GM11168 (cell line): ENCODE measurements around the gene ADAM30.

ENCODE experiments used
- in situ Hi-C: fragments of 300-500 bp; cut with MboI; formaldehyde crosslinking; loops from one replicate; pipeline ENCODE4 v1.12.0; 2022; ENCODE audit warnings: low sequenced_read_pairs; ENCODE audit not compliant: unreplicated experiment

ADAM30 gene

DNA sequence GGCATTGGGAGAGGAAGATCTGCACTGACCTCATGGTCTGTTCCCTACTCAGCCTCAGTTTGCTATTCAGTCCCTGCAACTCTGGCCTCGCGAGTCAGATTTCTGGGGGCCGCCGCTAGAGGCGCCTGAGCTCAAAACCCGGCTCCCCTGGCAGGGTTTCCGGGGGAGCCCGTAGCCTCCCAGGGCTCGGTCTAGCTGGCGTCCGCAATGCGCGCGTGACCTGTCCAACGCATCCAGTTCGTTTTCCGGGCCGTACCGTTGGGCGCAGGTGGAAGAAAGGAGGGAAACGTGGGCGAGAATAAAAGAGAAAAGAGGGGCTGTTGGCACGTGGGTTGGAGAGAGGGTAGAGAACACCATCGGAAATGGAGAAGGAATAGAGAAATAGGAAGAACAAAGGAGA lies at the start of gene ADAM30:
Gene ADAM30, minus strand, starts transcription at position 213 of the 400 bp plus-strand sequence. Its CDS starts 179 bp downstream, at position 34.
- in situ Hi-C loops: no loop called here

DNA sequence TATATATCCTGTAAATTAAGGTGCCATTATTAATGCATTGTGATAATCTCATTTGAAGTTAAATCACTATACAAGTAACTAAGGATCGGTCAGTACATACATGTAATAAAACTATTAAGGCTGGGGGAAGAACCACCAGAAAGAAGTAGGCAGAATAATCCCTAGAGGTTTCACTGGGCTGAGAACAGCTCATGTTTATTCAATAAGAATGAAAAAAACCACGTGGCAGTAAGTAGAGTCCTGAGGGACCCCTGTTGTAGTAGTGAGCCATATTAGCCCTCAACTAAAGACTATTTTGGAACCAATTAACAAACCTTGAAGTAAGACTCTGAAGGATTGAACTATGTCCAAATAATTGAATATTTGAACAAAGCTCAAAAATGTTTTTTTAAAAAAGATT lies 46.9 kb upstream of the ADAM30 start:
- in situ Hi-C loops: loop anchor here (10.0 kb wide), 1 partner anchor 202 kb away; no protein-coding TSS in a partner anchor

DNA sequence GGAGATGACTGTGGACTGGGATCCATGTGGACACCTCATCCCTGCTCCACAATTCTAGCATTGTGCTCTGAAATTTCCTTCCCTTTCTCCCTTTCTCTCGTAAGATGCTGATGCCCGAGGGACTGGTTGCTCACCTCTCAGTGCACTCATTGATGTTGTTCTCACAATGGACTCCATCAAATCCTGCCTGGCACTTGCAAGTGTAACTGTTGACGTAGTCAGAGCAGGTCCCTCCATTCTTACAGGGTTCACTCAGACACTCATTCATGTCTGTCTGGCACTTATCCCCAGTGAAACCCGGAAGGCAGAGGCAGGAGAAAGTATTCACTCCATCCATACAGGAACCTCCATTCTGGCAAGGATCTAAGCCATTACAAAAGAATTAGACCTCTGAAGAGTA lies 45.1 kb upstream of the ADAM30 start:
- in situ Hi-C loops: loop anchor here (10.0 kb wide), 1 partner anchor 203 kb away; no protein-coding TSS in a partner anchor

DNA sequence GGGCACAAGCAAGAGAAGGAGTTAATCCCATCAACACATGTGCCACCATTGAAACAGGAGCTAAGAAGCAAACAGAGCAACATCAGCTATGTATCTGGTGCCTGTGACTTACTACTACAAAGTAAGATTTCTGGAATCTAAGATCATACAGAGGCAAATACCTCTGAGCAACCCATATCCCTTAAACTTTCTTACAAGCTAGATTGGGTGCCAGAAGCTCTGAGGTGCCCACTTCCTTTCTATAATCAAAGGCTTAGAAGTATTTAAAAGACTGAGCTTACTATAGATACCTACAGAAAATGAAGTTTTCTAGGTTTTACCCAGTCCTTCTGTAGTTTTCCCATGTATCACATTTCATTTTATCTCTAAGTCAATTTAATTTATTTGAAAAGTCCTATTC lies 44.4 kb upstream of the ADAM30 start:
- in situ Hi-C loops: loop anchor here (10.0 kb wide), 1 partner anchor 204 kb away; no protein-coding TSS in a partner anchor

DNA sequence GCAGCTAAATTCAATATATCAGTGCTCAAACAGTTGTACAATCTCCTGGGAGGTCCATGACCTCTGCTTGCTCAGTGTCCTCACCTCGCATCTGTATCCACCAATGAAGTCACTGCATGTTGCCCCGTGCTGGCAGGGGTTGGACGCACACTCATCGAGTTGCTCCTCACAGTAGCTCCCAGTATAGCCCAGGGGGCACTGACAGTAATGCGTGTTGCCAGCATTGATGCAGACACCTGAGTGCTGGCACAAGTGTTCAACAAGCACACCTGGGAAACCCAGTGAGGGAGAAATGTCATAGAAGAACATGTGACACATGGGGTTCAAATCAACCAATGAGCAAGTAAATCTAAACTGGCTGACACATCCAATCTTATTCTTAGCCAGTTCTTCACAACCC lies 40.9 kb upstream of the ADAM30 start:
- in situ Hi-C loops: no loop called here

DNA sequence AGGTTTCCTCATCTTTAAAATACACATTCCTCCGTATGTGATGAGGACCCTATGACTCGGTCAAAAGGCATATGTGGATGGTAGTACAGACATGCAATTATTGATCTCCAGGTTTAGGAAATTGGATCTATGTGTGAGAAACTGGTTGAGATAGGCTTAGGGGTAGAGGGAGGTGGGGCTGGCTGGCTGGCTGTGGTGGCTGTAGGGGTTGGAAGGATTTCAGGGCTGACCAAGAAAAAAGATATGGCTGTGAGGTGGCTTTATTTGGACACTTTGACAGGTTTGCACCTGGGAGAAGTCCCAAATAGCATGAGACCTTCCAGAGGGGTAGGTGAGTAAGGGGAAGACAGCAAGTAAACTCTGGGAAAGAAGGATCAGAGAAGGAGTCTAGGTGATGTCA lies 39.6 kb upstream of the ADAM30 start:
- in situ Hi-C loops: no loop called here

DNA sequence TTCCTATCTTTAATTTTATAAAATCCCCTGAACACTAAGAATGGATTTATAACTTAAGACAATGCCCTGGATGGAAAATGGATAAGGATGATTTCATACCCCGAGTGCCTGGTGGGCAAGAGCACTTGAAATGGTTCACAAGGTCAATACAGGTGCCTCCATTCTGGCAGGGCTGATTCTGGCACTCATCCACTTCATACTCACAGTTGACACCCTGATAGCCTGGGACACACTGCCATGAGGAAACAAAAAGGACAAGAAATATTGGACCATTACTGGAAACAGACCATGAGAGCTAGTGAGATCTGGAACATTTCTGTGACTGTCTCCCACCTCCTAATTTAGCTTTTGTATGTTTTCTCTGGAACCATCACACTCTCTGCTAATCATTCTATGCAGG lies 39.1 kb upstream of the ADAM30 start:
- in situ Hi-C loops: no loop called here

DNA sequence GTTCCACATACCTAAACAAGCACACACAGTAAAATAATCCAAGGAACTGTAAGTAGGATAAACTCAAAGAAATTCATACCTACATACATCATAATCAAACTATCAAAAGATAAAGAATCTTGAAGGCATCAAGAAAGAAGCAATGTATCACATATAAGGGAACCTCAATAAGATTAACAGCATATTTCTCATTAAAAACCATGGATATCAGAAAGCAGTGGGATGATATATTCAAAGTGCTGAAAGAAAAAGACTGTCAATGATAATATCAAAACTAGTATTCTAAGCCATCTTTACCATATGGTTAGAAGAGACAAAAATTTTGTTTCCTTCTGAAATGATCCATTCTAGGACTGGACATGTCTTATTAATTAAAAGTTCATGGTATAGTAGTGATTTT lies 37.1 kb upstream of the ADAM30 start:
- in situ Hi-C loops: no loop called here

DNA sequence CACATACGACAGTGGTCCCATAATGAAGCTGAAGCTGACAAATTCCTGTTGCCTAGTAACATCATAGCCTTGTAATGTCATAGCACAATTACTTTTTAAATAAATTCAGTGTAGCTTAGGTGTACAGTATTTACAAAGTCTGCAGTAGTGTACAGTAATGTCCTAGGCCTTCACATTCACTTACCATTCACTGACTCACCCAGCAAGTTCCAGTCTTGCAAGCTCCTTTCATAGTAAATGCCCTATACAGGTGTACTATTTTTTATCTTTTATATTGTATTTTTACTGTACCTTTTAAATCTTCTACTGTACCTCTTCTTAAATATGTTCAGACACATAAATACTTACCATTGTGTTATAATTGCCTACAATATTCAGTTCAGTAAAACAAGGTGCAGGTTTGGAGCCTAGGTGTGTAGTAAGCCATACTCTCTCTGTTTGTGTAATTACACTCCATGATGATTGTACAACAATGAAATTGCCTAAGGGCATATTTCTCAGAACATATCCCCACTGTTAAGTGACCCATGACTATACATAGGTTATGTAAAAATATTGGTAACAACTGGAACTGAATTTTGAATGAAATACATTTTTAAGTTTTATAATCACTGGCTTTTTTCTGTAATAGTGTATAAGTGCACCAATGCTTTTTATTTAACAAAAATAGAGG lies 33.5 kb upstream of the ADAM30 start:
- in situ Hi-C loops: no loop called here

DNA sequence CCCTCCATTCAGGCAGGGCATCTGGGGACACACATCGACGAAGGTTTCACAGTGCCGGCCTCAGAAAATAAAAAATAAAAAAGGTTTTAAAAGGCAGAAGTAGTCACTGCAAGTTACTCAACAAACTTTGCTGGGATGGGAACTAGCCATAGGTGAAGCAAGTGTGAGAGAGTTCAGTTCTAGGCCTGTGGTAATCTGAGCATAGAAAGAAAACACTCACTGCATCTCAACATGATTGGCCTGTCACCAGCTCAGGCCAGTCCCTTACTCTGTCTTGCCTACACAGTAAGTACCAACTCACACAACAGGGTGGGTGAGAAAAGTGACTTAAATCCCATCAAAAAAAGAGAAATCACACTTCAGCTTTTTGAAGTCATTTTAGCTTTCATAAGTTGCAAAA lies 30.2 kb upstream of the ADAM30 start:
- in situ Hi-C loops: no loop called here

DNA sequence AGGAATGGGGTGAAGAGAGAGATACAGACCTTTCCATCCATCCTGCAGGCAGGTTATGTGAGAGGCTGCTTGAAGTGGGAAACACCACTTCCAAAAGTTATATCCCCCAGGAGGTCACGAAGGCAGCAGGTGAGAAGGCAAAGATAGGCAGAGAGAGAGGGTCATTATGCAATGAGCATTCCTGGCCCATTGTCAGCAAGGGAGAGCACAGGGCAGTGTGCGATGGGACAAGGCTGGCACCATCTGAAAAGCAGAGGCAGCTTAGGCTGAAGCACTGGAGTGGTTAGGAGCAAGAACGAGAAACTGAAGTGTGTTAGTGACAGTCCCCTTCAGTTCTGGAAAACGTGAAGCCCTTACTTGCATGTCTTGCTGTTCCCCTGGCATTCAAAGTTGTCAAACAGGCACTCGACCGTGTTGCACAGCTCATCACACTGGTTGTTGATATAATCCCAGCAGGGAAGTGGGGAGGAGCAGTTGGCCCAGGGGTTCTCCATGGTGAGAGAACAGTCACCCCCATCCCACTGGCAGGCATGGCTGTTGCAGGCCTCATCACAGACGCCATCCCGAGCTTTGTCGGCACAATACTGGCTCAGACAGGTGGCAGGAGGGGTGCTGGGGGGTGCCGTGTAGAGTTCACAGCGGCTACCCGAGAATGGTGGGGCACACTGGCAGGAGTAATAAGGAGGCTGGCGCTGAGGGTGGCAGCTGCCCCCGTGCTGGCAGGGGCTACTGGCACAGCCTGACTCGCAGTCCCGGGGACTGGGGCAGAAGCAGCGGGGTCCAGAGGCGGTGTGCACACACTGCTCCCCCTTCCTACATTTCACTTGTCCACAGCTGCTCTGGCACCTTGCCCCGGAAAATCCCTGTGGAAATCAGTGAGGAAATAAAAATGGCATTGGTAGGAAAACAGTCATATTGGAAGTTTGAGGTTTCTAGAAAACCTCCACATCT lies 28.9 kb upstream of the ADAM30 start:
- in situ Hi-C loops: no loop called here

DNA sequence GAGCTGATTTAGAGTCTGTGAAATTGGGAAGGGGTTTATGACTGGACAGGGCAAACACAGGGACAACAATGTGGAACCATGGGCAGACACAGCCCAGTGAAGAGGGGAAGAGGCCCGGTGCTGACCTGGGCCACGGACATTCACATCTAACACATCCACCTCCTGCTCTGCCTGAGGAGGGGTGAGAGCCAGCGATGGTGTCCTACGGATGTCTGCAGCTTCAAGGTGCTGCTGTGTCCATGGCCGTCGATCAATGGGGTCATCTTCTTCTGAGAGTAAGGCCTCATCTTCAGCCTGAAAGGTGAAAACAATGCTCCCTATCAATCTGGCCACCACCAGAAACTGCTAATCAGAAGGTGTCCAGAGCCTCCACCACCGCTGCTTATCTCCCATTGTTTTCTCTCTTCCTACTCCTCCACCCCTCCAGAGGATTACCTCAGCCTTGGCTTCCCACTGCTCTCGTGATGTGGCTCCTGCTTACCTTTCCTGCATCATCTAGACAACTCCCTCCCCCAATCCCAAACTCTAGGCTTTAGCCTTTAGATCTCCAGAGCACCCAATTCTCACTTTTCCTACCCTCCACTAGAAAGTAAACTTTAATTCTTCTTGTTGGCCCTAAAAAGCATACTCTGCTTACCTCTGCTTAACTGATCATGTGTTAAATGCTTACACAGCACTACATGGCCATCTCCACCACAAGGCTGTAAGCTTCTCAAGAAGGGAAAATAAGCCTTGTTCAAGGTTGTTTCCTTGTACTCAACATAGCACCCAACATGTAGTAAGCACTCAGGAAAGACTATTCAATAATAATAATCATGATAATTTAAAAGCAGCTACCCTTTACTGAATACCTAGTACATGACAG lies 24.0 kb upstream of the ADAM30 start:
- in situ Hi-C loops: no loop called here

DNA sequence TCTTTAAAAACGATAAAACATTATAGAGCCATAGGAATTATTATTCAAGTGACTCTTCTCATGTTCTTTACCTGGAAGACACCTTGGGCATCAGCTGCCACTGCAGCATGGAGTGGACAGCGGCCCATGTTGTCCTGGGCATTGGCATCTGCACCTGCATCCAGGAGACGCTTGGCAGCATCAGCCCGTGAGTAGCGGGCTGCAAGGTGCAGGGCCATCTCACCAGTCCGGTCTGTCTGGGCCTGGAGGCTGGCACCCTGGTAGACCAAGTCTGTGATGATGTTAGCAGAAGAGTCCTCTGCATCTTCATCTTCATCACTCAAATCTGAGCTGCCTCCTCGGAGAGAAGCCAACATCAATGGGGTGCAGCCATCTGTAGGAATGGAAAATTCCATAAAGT lies 22.9 kb upstream of the ADAM30 start:
- in situ Hi-C loops: no loop called here

DNA sequence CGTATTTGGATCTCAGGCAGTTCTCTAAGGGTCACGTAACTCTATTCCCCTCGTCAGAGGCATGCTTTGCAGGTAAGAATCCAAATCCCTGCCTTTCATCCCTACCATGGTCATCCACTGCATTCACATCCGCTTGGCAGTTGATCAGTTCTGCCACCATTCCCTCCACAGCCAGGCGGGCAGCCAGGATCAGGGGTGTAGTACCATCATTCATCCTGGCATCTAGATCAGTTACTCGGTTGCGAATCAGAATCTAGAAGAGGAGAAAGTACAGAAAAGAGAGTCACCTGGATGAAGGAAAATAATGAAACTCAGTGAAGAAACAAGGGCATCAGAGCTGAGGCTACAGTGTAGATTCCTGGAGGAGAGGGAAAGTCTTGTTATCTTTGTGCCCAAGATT lies 22.0 kb upstream of the ADAM30 start:
- in situ Hi-C loops: no loop called here

DNA sequence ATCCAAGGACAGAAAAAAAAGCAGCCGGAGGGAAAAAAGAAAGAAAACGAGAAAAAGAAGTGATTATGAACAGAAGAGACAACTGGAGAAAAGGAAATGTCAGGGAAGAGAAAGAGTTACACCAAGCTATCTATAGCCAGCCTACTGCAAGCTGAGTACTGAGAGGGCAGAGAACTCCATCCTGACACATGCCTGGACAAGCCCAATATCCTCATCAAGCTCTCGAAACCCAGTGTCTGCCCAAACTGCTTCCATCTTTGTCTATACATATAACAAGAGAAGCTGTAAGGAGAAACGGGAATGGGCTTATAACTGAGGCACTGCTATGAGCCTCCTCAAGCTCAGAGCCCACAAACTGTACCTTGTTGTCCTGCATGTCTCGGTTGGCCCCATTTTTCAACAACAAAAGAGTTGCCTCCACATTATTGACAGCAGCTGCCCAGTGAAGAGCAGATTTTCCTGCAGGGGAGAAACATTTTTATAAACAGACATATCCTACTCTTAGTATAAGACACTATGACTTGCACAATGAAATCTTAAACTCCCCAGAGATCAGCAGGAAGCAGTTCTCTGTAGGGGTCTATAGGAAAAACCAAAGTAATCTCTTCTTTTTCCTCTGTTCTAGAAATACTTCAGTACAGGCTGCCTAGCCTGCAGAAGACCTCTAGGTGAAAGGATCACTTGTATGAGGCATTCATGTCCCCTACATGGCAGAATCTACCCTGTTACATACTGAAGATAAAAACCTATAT lies 21.2 kb upstream of the ADAM30 start:
- in situ Hi-C loops: no loop called here

DNA sequence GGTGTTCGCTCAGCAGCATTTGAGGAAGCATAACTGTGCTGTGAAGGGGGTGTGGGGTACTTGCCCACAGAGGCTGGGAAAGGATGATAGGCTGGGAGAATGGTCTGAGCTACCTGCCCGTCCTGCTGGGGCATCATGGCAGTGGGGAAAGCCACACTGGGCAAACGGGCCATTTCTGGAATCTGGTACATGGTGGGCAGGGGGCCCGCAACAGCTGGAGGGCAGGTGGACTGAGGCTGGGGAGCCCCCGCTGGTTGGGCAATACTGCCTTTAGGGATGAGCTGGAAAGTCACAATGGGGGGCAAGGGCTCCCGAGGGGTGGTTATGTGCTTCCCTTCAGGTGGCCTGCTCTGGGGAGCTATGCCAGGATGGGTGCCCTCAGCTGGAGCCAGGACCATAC lies 19.2 kb upstream of the ADAM30 start:
- in situ Hi-C loops: no loop called here

DNA sequence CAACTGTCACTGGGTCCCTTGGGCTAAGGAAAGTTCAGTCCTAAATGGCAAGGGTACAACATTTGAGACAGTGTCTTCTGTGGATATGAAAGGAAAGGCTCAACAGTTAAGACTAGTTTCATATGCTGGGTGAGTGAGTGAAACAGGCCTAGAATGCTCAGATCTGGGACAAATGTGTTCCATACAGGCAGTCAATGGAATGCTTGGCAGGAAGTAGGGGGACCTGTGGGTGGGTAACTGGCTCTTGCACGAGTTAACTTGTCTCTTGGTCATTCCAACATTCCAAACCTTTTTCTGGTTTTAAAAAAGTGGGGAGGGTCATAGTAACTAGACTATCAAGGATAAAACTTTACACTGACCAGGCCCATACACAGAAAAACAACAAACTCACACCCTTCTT lies 17.8 kb upstream of the ADAM30 start:
- in situ Hi-C loops: no loop called here

DNA sequence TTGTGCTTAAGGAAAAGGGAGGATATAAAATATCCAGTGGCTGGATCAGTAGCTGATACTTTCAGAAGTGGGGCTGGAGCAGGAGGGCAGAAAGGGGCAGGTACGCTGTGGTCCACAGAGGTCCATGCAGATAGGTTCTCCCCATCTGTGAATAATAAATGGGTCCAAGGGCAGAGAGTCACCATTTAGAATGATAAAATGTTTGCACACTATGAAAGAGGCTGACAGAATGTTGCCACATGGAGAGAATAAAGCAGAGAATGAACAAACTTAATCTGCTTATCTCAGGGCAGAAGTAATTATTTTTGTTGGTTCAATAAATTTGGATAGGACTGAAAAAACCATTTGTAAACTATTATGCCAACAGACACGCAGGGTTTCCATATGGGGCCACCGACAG lies 16.6 kb upstream of the ADAM30 start:
- in situ Hi-C loops: no loop called here

DNA sequence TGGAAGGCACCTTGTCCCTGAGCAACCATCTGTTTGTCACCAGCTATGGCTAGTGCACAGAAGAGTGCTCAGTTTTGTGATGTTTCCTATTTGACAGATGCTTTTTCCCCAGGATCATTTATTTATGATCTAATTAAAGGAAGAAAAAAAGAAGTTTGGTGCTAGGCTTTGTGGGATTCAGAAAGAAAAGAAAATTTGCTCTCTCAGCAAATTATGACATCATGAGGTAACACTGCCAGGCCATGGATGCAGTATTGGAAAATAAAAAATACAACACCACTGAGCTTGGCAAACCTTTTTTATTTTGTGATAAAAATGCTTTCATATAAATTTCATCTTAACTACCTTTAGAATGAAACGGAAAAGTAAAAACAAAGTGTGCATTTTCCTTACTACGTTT lies 15.5 kb upstream of the ADAM30 start:
- in situ Hi-C loops: no loop called here

DNA sequence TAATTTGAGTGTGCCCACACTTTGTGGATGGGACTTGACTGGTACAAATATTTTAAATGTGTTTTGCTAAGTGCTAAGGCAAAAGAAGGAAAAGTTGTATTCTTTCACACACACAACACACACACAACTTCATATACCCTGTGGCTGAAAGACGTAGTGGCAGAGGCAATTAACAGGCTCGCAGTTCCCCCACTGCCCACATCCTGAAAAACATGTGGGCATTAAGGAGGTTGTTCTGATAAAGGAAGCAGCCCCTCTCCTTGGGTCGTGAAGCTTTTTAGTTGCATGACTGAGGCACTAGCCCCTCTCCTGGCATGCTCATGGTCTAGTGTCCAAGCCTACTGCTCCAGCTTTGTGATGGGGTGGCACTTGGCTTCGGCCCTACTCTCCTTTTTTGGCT lies 14.3 kb upstream of the ADAM30 start:
- in situ Hi-C loops: no loop called here
